ENCODE measurements around the gene DENND10.

GRCh38 chr10:119167041-119167440, 63.1 kb downstream of the DENND10 start:
- TF ChIP-seq CTCF (conservative IDR thresholded peaks at IDR 0.05; ENCODE audit: low read depth in 2 of 2) (no peak), EZH2phosphoT487 (IDR thresholded peaks at IDR 0.05; ENCODE audit: unreplicated experiment) (no peak), CREB1 (CRISPR knock-in tag; IDR thresholded peaks at IDR 0.05; ENCODE audit: low read depth) (no peak), STAT1 (IDR thresholded peaks at IDR 0.05; ENCODE audit: unreplicated experiment) (no peak), EZH2 (IDR thresholded peaks at IDR 0.05; ENCODE audit: low read depth, unreplicated experiment) (no peak), NANOG (IDR thresholded peaks at IDR 0.05; ENCODE audit: borderline replicate concordance) (no peak), JUNB (IDR thresholded peaks at IDR 0.05; ENCODE audit: unreplicated experiment) (no peak), ZNF114 (CRISPR knock-in tag; IDR thresholded peaks at IDR 0.05) (no peak), REST (IDR thresholded peaks at IDR 0.05; ENCODE audit: unreplicated experiment) (no peak), POLR2AphosphoS5 (IDR thresholded peaks at IDR 0.05; ENCODE audit: low read depth) (no peak), ZNF331 (CRISPR knock-in tag; IDR thresholded peaks at IDR 0.05; ENCODE audit: low read depth) (no peak), ZNF462 (CRISPR knock-in tag; IDR thresholded peaks at IDR 0.05) (no peak)

All from GM23338 (cell line).